ENCODE data around the gene VAC14.

GRCh38 chr16:70706948-70707465 lies 94.0 kb downstream of the VAC14 start:
- TF ChIP-seq POLR2AphosphoS5 (IDR thresholded peaks at IDR 0.05; ENCODE audit: borderline replicate concordance, low read depth, low read length) (no peak), EZH2 (IDR thresholded peaks at IDR 0.05) (no peak), FOXP2 (optimal IDR thresholded peaks at IDR 0.05; ENCODE audit: control extremely low read depth, extremely low read length, insufficient read depth) (no peak)
